Measurements from ENCODE around the gene TBXA2R. TPM values are rescaled to one million over a fixed set of nuclear protein-coding genes. Genes with fewer than 3 reads are reported as not detected.

The TBXA2R gene
- 1.8 and 2.6 TPM in 2 replicates for total RNA-seq

GRCh38 chr19:3606690-3607289, at the start of gene TBXA2R:
Gene TBXA2R (minus strand): TSS chr19:3606875. CDS start chr19:3600634, 6,241 bp downstream.

GRCh38 chr19:3626473-3627350, 20.0 kb upstream of the TBXA2R start, which contains the start of gene CACTIN:
Gene CACTIN (minus strand): TSS chr19:3626790. CDS start chr19:3626762, 28 bp downstream.

GRCh38 chr19:3585301-3586126, 21.2 kb downstream of the TBXA2R start, which contains the start of gene GIPC3:
Gene GIPC3 (plus strand): TSS chr19:3585478. CDS start chr19:3585598, 120 bp downstream.

GRCh38 chr19:3572855-3573161, 33.9 kb downstream of the TBXA2R start, which contains the start of gene HMG20B:
Gene HMG20B (plus strand): TSS chr19:3572944. CDS start chr19:3573310, 366 bp downstream.

GRCh38 chr19:3557461-3558248, 49.0 kb downstream of the TBXA2R start, which contains the start of gene MFSD12:
Gene MFSD12 (minus strand): TSS chr19:3557586. CDS start chr19:3557403, 183 bp downstream.

Other genes with a start within 250 kb of the TBXA2R start
- gene NFIC, start 240.3 kb downstream of the TBXA2R start, total RNA-seq = 10.5 and 14.4 TPM in 2 replicates
- gene SMIM24, start 126.3 kb downstream of the TBXA2R start, total RNA-seq = not detected in 2 replicates
- gene SMIM44, start 123.4 kb downstream of the TBXA2R start, total RNA-seq = not detected in 2 replicates
- 6.6 and 9.5 TPM in 2 replicates for gene DOHH, start 106.2 kb downstream of the TBXA2R start, total RNA-seq
- 28.2 and 31.2 TPM in 2 replicates for gene FZR1, start 100.6 kb downstream of the TBXA2R start, total RNA-seq
- not detected in 2 replicates for gene TEKTIP1, start 67.7 kb downstream of the TBXA2R start, total RNA-seq
- 46.9 and 60.1 TPM in 2 replicates for gene MFSD12, start 49.3 kb downstream of the TBXA2R start, total RNA-seq
- 65.3 and 66.2 TPM in 2 replicates for gene HMG20B, start 33.9 kb downstream of the TBXA2R start, total RNA-seq
- gene GIPC3, start 21.4 kb downstream of the TBXA2R start, total RNA-seq = 1.1 and 1.2 TPM in 2 replicates
- 17.1 and 18.7 TPM in 2 replicates for gene CACTIN, start 19.9 kb upstream of the TBXA2R start, total RNA-seq
- 36.4 and 36.6 TPM in 2 replicates for gene PIP5K1C, start 93.6 kb upstream of the TBXA2R start, total RNA-seq
- gene TJP3, start 101.5 kb upstream of the TBXA2R start, total RNA-seq = under 0.01 TPM in 2 replicates
- gene APBA3, start 154.8 kb upstream of the TBXA2R start, total RNA-seq = 15.6 and 19.4 TPM in 2 replicates
- gene MRPL54, start 155.8 kb upstream of the TBXA2R start, total RNA-seq = 43.0 and 53.9 TPM in 2 replicates
- not detected in 2 replicates for gene RAX2, start 165.4 kb upstream of the TBXA2R start, total RNA-seq
- 0.34 and 2.3 TPM in 2 replicates for gene MATK, start 179.5 kb upstream of the TBXA2R start, total RNA-seq